Trophoblast cell (in vitro differentiated cells and primary cell): ENCODE measurements around the gene SCG3.

ENCODE experiments used
- DNase-seq, 2 donors: peaks; one replicate each; pipeline ENCODE4 v3.0.0-alpha.2; 2016
- H2AFZ ChIP-seq: 2 replicates; pipeline ENCODE4 v1.6.1; 2013; ENCODE audit warnings: low read length, moderate library complexity, mild to moderate bottlenecking; ENCODE audit not compliant: insufficient read depth, poor library complexity
- H2AK5ac ChIP-seq: 2 replicates; pipeline ENCODE4 v1.6.1; 2013; ENCODE audit warnings: mild to moderate bottlenecking, low read length
- H2BK120ac ChIP-seq: 2 replicates; pipeline ENCODE4 v1.6.1; 2013; ENCODE audit warnings: low read length, mild to moderate bottlenecking, moderate library complexity; ENCODE audit not compliant: insufficient read depth, poor library complexity
- H2BK12ac ChIP-seq: 2 replicates; pipeline ENCODE4 v1.6.1; 2013; ENCODE audit warnings: mild to moderate bottlenecking, low read length, moderate library complexity
- H2BK5ac ChIP-seq: 2 replicates; pipeline ENCODE4 v1.6.1; 2013; ENCODE audit warnings: low read length, low read depth, moderate library complexity, mild to moderate bottlenecking; ENCODE audit not compliant: poor library complexity
- H3K14ac ChIP-seq: 2 replicates; pipeline ENCODE4 v1.6.1; 2013; ENCODE audit warnings: mild to moderate bottlenecking, low read length
- H3K18ac ChIP-seq: 2 replicates; pipeline ENCODE4 v1.6.1; 2013; ENCODE audit warnings: mild to moderate bottlenecking, low read length
- H3K23ac ChIP-seq: 2 replicates; pipeline ENCODE4 v1.6.1; 2013; ENCODE audit warnings: low read length
- H3K27ac ChIP-seq: 2 replicates; pipeline ENCODE4 v1.5.1; 2013; ENCODE audit warnings: low read depth, mild to moderate bottlenecking, inconsistent platforms, low read length, moderate library complexity
- H3K27me3 ChIP-seq: 2 replicates; pipeline ENCODE4 v1.6.1; 2013; ENCODE audit warnings: inconsistent platforms, mild to moderate bottlenecking, low read length, moderate library complexity; ENCODE audit not compliant: insufficient read depth
- H3K36me3 ChIP-seq, 2 experiments: 1 replicate in 1 of 2; 2 replicates in 1 of 2; pipeline ENCODE4 v1.6.1; 2013; ENCODE audit warnings: low read length in 2 of 2, mild to moderate bottlenecking in 2 of 2, moderate library complexity in 1 of 2; ENCODE audit not compliant: insufficient read depth in 2 of 2, control insufficient read depth in 1 of 2
- H3K4ac ChIP-seq: 2 replicates; pipeline ENCODE4 v1.6.1; 2013; ENCODE audit warnings: low read depth, mild to moderate bottlenecking, low read length, moderate library complexity
- H3K4me1 ChIP-seq, 2 experiments: 1 replicate in 1 of 2; 2 replicates in 1 of 2; pipeline ENCODE4 v1.6.1; 2013; ENCODE audit warnings: low read length in 2 of 2, mild to moderate bottlenecking in 2 of 2, moderate library complexity in 1 of 2; ENCODE audit not compliant: insufficient read depth in 2 of 2, control insufficient read depth in 1 of 2
- H3K4me2 ChIP-seq: 2 replicates; pipeline ENCODE4 v1.6.1; 2013; ENCODE audit warnings: inconsistent platforms, mild to moderate bottlenecking, low read length, moderate library complexity
- H3K4me3 ChIP-seq: 2 replicates; pipeline ENCODE4 v1.5.1; 2013; ENCODE audit warnings: mild to moderate bottlenecking, low read depth, low read length, inconsistent platforms
- H3K79me1 ChIP-seq: one replicate; pipeline ENCODE4 v1.6.1; 2013; ENCODE audit warnings: low read length
- H3K79me2 ChIP-seq: 2 replicates; pipeline ENCODE4 v1.6.1; 2013; ENCODE audit warnings: low read length, mild to moderate bottlenecking; ENCODE audit not compliant: control insufficient read depth, insufficient read depth, poor library complexity
- H3K9ac ChIP-seq: 2 replicates; pipeline ENCODE4 v1.6.1; 2013; ENCODE audit warnings: mild to moderate bottlenecking, low read length
- H3K9me3 ChIP-seq: 2 replicates; pipeline ENCODE4 v1.6.1; 2013; ENCODE audit warnings: low read depth, mild to moderate bottlenecking, control low read depth, inconsistent platforms, low read length; ENCODE audit not compliant: insufficient read depth
- H4K12ac ChIP-seq: 2 replicates; pipeline ENCODE4 v1.6.1; 2013; ENCODE audit warnings: low read depth, mild to moderate bottlenecking, low read length, moderate library complexity
- H4K8ac ChIP-seq: 2 replicates; pipeline ENCODE4 v1.6.1; 2013; ENCODE audit warnings: low read depth, mild to moderate bottlenecking, low read length, moderate library complexity
- H4K91ac ChIP-seq: one replicate; pipeline ENCODE4 v1.6.1; 2013; ENCODE audit warnings: low read depth, mild to moderate bottlenecking, low read length, moderate library complexity
- WGBS: extraction: QIAGEN DNeasy Blood & Tissue Kit; methylation state at CpG from one replicate; pipeline ENCODE4 v1.1.7; 2013; ENCODE audit warnings: missing lambda C conversion rate; ENCODE audit not compliant: insufficient read length, insufficient coverage; ENCODE audit errors: extremely low coverage; 5-methylcytosine and 5-hydroxymethylcytosine counted together

SCG3 gene

GRCh38 chr15:51737522-51738305 is 56.4 kb downstream of the SCG3 start, which contains the start of gene LYSMD2:
Gene LYSMD2 (minus strand): TSS chr15:51737655. CDS start chr15:51737622, 33 bp downstream.
- peak within 1 kb of the TSS; percentile 9 for H2BK120ac ChIP-seq
- H2AK5ac ChIP-seq = no peak within 1 kb of the TSS
- no peaks in the 10 kb centered on the region for H3K9me3 ChIP-seq
- no peak within 1 kb of the TSS for H3K23ac ChIP-seq
- H3K79me2 ChIP-seq = no peaks in the 10 kb centered on the region
- peak within 1 kb of the TSS; percentile 77 for H4K8ac ChIP-seq
- no CpG with 5 or more reads among the region's 67 CpGs for WGBS
- peak within 1 kb of the TSS; percentile 17 for H3K9ac ChIP-seq
- H3K4me2 ChIP-seq = peak within 1 kb of the TSS; percentile 96
- H3K27me3 ChIP-seq = no peaks in the 10 kb centered on the region
- peak in 1 of 2 donors; percentile 38 for DNase-seq
- H4K12ac ChIP-seq = peak within 1 kb of the TSS; percentile 32
- H4K91ac ChIP-seq = no peak within 1 kb of the TSS
- H3K18ac ChIP-seq = peak within 1 kb of the TSS; percentile 57
- peaks cover 2 to 4% of the 10 kb centered on the region in 2 experiments for H3K4me1 ChIP-seq
- H3K36me3 ChIP-seq = no peaks in the 10 kb centered on the region
- no peak within 1 kb of the TSS for H3K4ac ChIP-seq
- no peak within 1 kb of the TSS for H2BK5ac ChIP-seq
- peak within 1 kb of the TSS; percentile 12 for H3K14ac ChIP-seq
- peak within 1 kb of the TSS; percentile 81 for H2AFZ ChIP-seq
- H3K4me3 ChIP-seq = peak within 1 kb of the TSS; percentile 85
- peaks cover 4% of the 10 kb centered on the region for H3K79me1 ChIP-seq
- H3K27ac ChIP-seq = no peak within 1 kb of the TSS
- no peak within 1 kb of the TSS for H2BK12ac ChIP-seq

DNA sequence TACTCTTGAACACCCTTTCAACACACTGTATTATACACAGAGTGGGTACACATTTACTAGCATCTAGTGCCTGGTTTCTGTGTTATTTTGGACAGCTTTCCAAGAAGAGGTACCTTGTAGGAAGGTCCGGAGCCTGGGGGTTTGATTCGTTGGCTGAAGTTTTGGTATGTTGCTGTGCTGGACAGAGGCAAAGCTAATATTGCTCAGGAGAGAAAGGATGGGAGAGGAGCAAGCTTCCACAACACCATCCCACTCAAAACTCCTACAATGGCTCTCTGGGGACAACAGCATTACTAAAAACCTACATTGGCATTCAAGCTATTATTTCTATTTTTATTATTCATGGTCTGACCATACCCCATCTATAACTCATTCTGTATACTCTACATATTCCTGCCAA is 57.2 kb downstream of the SCG3 start:
- Histone ChIP-seq H2BK120ac (no peak overlapping the region), H2AK5ac (no peak overlapping the region), H3K4me2 (no peak overlapping the region), H3K4ac (no peak overlapping the region), H4K8ac (no peak overlapping the region), H3K27ac (no peak overlapping the region), H3K4me3 (no peak overlapping the region), H2AFZ (no peak overlapping the region), H3K79me1 (peaks cover 4% of the 10 kb centered on the region), H3K79me2 (no peaks in the 10 kb centered on the region), H2BK5ac (no peak overlapping the region), H3K4me1 (peaks cover 2 to 4% of the 10 kb centered on the region in 2 experiments), H3K27me3 (no peaks in the 10 kb centered on the region), H3K9ac (no peak overlapping the region), H3K23ac (no peak overlapping the region), H3K18ac (no peak overlapping the region), H3K14ac (no peak overlapping the region), H3K9me3 (no peaks in the 10 kb centered on the region), H4K12ac (no peak overlapping the region), H4K91ac (no peak overlapping the region), H3K36me3 (no peaks in the 10 kb centered on the region), H2BK12ac (no peak overlapping the region)
- WGBS = no CpG with 5 or more reads among the region's 2 CpGs
- no peak for DNase-seq

DNA sequence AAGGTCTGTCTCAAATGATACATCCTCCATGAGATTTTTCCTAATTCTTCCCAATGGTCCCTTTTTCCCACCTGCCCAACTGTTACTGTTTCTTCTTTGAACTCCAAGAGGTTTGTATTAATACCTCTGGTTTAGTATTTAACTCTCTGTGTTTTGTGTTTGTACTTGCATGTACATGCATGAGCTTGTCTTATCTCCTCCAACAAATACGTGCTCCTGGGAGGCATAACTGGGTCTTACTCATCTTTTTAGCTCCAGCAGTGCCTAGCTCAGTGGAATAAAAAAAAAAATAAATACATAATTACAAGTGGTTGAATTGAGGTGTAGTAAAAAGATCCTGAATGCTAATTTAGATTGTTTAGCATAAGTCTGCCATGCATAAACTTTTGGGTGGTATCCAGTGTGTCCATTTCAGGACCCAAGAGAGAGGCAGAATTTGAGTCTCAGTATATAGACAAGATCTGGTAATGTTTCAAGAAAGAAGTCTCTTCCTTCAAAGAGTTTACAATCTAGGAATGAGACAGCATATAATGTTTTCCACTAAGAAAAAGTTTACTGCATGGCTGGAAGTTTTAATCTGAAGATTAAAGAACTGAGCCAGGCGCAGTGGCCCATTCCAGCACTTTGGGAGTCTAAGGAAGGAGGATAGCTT is 57.9 kb downstream of the SCG3 start:
- Histone ChIP-seq H2AFZ (no peak overlapping the region), H2BK120ac (no peak overlapping the region), H4K91ac (no peak overlapping the region), H2AK5ac (no peak overlapping the region), H3K4me1 (peaks cover 2 to 4% of the 10 kb centered on the region in 2 experiments), H3K9me3 (no peaks in the 10 kb centered on the region), H3K79me1 (peaks cover 4% of the 10 kb centered on the region), H3K4ac (no peak overlapping the region), H3K27ac (no peak overlapping the region), H3K9ac (no peak overlapping the region), H2BK12ac (no peak overlapping the region), H3K18ac (no peak overlapping the region), H3K4me2 (no peak overlapping the region), H2BK5ac (no peak overlapping the region), H4K8ac (no peak overlapping the region), H4K12ac (no peak overlapping the region), H3K14ac (no peak overlapping the region), H3K27me3 (no peaks in the 10 kb centered on the region), H3K36me3 (no peaks in the 10 kb centered on the region), H3K23ac (no peak overlapping the region), H3K79me2 (no peaks in the 10 kb centered on the region), H3K4me3 (no peak overlapping the region)
- no CpG with 5 or more reads among the region's 2 CpGs for WGBS
- no peak for DNase-seq

- H3K23ac ChIP-seq = no peak overlapping the region
- H3K14ac ChIP-seq = no peak overlapping the region
- no peak overlapping the region for H3K4ac ChIP-seq
- H4K8ac ChIP-seq = no peak overlapping the region
- no peak overlapping the region for H3K18ac ChIP-seq
- H2BK120ac ChIP-seq = no peak overlapping the region
- no peak overlapping the region for H3K4me2 ChIP-seq
- H2BK12ac ChIP-seq = no peak overlapping the region
- no peak overlapping the region for H3K27ac ChIP-seq
- no peaks in the 10 kb centered on the region for H3K9me3 ChIP-seq
- no CpG with 5 or more reads among the region's 5 CpGs for WGBS
- H2AK5ac ChIP-seq = no peak overlapping the region
- H3K36me3 ChIP-seq = no peaks in the 10 kb centered on the region
- no peaks in the 10 kb centered on the region for H3K79me1 ChIP-seq
- no peak overlapping the region for H4K91ac ChIP-seq
- DNase-seq = no peak
- H3K9ac ChIP-seq = no peak overlapping the region
- no peaks in the 10 kb centered on the region for H3K79me2 ChIP-seq
- no peak overlapping the region for H4K12ac ChIP-seq
- H2AFZ ChIP-seq = no peak overlapping the region
- H2BK5ac ChIP-seq = no peak overlapping the region
- H3K4me1 ChIP-seq = peaks cover 0 to 3% of the 10 kb centered on the region in 2 experiments
- H3K27me3 ChIP-seq = no peaks in the 10 kb centered on the region
- H3K4me3 ChIP-seq = no peak overlapping the region
Observed at GRCh38 chr15:51749307-51749706, 68.0 kb downstream of the SCG3 start.
